Epithelial cell of esophagus (primary cell): ENCODE data around the gene ARID1A.
A peak's percentile ranks its signal among the peaks of the same experiment; 100 is the strongest.

Experiments
- DNase-seq: peaks from one replicate; pipeline ENCODE4 v3.0.0; 2010; ENCODE audit warnings: low read depth
- H3K4me3 ChIP-seq: 2 replicates; pipeline ENCODE4 v1.5.1; 2011; ENCODE audit warnings: mild to moderate bottlenecking, low read length, control low read depth
- TF ChIP-seq, protein P1 (sequence below): IDR thresholded peaks from 2 replicates; pipeline ENCODE4 v1.5.1; 2011; ENCODE audit warnings: low read depth, mild to moderate bottlenecking, low read length, control low read depth, inconsistent platforms; ENCODE audit not compliant: insufficient read depth; ENCODE audit errors: missing control alignments

ARID1A gene

DNA sequence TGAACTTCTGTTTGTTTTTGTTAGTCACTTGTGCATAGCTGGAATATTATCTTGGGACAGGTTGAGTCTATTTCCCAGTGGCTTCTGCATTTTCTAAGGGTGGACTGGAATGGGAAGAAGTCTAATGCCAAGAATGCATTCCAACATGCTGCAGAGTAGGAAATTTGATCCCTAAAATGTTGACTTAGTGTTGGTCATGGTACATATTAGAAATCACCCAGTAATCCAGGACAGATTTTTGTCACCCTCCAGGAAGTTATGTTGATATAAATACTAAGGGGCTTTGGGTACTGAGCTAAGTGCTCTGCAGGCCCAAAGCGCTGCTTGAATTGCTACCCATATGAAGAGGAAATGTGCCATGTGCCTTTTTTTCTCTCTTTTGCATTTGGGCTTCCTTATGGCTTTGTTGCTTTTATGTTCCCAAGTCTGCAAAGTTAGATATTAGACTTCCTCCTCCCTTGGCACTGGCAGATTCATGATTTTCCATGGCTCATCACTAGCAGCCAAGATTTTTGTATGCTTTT is 10.0 kb downstream of the ARID1A start:
- TF ChIP-seq, protein P1, sequence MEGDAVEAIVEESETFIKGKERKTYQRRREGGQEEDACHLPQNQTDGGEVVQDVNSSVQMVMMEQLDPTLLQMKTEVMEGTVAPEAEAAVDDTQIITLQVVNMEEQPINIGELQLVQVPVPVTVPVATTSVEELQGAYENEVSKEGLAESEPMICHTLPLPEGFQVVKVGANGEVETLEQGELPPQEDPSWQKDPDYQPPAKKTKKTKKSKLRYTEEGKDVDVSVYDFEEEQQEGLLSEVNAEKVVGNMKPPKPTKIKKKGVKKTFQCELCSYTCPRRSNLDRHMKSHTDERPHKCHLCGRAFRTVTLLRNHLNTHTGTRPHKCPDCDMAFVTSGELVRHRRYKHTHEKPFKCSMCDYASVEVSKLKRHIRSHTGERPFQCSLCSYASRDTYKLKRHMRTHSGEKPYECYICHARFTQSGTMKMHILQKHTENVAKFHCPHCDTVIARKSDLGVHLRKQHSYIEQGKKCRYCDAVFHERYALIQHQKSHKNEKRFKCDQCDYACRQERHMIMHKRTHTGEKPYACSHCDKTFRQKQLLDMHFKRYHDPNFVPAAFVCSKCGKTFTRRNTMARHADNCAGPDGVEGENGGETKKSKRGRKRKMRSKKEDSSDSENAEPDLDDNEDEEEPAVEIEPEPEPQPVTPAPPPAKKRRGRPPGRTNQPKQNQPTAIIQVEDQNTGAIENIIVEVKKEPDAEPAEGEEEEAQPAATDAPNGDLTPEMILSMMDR, result no peak
- peak; percentile 77 for DNase-seq
- H3K4me3 ChIP-seq, result no peak overlapping the region

DNA sequence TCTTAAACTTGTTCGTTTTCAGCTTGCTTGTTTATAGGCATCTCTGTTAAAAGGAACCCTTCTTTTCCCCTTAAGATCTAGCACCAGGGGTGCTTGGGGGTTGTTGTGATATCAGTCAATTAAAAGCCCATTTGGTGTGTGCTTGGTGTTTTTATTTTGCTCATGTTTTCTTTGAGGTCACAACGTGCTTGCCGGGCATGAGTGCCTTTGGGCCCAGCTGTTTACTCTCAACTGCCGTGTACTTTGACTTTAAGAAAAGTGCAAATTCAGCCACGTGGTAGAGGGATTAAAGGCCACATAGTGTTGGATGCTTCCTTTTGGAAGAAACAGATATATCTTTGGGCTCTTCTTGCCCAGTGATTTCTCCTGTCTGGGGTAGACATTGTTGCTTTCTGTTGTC is 10.5 kb downstream of the ARID1A start:
- TF ChIP-seq, protein P1, result no peak
- DNase-seq, result no peak
- H3K4me3 ChIP-seq, result no peak overlapping the region

DNA sequence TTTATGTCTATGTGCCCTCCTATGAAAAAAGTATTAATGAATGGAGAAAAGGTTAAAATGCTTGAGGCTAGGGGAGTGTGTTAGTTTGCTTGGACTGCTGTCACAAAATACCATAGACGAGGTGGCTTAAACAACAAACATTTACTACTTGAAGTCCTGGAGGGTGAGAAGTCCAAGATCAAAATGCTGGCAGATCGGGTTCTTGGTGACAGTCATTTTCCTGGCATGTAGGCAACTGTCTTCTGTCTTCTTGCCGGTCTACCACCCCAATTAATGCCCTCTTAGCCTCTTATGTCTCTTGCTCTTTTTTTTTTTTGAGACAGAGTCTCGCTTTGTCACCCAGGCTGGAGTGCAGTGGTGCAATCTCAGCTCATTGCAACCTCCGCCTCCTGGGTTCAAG is 15.0 kb downstream of the ARID1A start:
- no peak for DNase-seq
- TF ChIP-seq, protein P1, result no peak
- no peak overlapping the region for H3K4me3 ChIP-seq

DNA sequence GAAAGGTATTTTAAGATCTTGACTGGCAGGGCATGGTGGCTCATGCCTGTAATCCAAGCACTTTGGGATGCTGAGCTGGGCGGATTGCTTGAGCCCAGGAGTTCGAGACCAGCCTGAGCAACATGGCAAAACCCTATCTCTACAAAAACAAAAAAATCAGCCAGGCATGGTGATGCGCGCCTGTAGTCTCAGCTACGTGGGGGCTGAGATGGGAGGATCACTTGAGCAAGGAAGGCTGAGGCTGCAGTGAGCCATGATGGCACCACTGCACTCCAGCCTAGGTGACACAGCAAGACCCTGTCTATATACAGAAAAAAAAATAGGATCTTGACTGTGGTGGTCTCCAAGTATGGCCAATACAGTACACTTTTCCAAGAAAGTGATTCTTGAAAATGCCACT is 16.0 kb downstream of the ARID1A start:
- no peak for DNase-seq
- H3K4me3 ChIP-seq, result no peak overlapping the region
- TF ChIP-seq, protein P1, result no peak

DNA sequence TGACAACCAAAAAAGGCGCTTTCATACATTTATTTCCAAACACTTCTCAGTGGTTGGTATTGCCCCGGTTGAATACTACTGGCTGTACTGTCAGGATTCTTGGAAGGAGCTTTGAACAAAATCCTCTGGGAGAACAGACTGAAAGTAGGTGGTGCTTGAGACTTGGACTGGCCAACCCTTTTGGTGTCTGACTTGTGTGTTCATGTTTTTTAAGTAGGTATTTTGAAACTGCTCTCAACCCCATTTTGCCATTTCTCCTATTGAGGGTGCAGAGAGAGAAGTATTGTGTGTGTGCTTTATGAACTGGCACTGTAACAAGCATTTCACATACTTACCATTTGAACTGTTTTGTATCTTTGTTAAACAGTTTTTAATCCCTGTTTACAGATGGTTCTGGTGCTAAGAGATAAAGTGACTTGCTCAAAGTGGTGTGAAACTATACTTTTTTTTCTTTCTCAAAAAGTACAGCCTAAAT is 21.2 kb downstream of the ARID1A start:
- no peak overlapping the region for H3K4me3 ChIP-seq
- TF ChIP-seq, protein P1, result no peak
- no peak for DNase-seq

DNA sequence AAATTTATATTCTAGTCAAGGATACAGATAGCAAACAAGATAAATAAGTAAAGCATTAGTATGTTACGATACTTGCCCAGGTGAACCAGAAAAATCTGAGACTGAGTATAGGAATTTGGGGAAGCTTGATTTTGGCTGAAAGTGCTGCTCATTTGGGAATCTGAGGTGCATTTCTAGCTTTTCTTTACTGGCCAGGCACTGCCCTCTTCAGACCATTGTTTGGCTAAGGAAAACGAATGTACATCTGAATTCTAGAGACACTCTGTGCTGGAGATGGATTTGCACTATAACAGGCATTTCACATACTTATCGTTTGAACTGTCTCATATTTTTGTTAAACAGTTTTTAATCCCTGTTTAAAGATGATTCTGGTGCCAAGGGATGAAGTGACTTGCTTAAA is 23.4 kb downstream of the ARID1A start:
- no peak overlapping the region for H3K4me3 ChIP-seq
- DNase-seq, result no peak
- TF ChIP-seq, protein P1, result no peak

DNA sequence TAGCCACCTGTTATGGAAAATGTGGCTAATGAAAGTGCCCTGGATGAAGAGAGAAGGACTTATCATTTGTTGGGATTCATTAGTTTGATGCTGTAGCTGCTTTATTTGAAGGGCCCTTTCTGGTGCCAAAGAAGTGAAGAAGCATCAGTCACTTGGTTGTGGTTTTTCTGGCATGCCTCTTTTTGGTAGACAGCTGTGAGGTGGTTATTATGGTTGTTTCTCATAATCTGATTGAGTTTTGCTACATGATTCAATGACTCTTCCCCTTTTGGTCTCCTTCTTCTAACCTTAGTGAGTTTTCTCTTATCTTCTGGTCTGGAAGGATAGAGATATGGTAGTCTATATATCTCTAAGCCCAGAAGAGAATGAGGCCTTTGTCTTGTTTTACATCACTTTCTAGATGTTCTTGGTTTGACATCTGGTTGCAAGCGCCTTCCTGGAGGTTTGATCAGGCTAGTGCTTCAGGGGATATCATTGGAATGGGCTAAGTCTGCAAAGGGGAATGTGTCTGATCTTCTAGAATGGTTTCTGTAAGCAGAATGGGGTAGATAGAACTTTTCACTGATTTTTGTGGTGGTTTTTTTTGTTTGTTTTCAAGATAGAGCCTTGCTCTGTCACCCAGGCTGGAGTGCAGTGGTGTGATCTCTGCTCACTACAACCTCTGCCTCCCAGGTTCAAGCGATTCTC is 26.0 kb downstream of the ARID1A start:
- TF ChIP-seq, protein P1, result no peak
- no peak for DNase-seq
- no peak overlapping the region for H3K4me3 ChIP-seq
